AG09309 (cell line): Measurements from ENCODE around the gene SNX3.

Source experiments
- DNase-seq: peaks from one replicate; pipeline ENCODE4 v3.0.0-alpha.2; 2010; ENCODE audit warnings: low read depth
- H3K4me3 ChIP-seq: 2 replicates; pipeline ENCODE4 v1.5.1; 2011; ENCODE audit warnings: mild to moderate bottlenecking, low read depth, low read length, moderate library complexity; ENCODE audit not compliant: control insufficient read depth
- CTCF ChIP-seq: IDR thresholded peaks from 2 replicates; pipeline ENCODE4 v1.5.1; 2011; ENCODE audit warnings: mild to moderate bottlenecking, low read depth, low read length, inconsistent platforms; ENCODE audit not compliant: insufficient read depth, control insufficient read depth; ENCODE audit errors: missing control alignments

Gene SNX3

GRCh38 chr6:108169464-108170331, 91.1 kb downstream of the SNX3 start:
- TF ChIP-seq CTCF = no peak
- DNase-seq = no peak
- no peak overlapping the region for H3K4me3 ChIP-seq

GRCh38 chr6:108168501-108169463, 92.1 kb downstream of the SNX3 start:
- DNase-seq = no peak
- peak; percentile 31 for TF ChIP-seq CTCF
- no peak overlapping the region; the same call in 1 of the 2 replicates for H3K4me3 ChIP-seq

GRCh38 chr6:108168090-108168463, 92.8 kb downstream of the SNX3 start:
- DNase-seq = no peak
- TF ChIP-seq CTCF = no peak
- H3K4me3 ChIP-seq = no peak overlapping the region

GRCh38 chr6:108167449-108168089, 93.3 kb downstream of the SNX3 start:
- H3K4me3 ChIP-seq = no peak overlapping the region
- no peak for DNase-seq
- no peak for TF ChIP-seq CTCF

DNA sequence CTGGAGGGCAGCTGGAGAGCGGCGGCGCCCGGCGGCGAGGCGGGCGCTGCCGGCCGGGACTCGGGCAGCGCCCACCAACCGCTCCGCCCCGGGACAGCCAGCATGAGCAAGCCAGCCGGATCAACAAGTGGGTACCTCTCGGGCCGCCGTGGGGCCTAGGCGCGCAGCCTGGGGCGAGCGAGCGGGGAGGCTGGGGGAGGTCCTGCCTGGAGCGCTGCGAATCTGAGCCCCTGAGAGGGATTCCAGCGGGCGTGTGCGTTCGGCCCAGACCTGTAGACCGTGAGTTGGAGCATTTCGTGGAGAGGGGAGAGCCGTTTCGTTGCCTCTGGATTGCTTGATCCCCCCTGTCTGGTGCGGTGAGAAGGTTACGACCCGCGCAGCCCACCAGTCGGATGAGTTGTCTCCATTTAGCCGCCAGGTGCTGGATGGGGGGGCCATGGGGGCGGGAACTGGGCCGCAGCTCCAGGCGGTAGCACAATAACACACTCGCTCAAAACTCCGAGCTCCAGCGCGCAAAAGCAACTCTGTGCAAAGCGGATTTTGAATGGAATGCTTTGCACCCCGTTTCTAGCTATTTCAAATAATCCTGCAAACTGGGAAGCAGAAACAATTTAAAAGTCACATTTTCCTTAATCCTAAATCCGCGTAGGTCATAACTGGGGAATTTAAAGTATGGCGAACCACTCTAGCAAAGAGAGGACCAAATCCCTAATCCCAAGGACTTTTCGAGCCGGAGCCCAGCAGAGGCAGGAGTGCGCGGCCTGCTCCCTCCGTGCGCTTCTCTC, 94.0 kb downstream of the SNX3 start:
- TF ChIP-seq CTCF = no peak
- no peak overlapping the region for H3K4me3 ChIP-seq
- no peak for DNase-seq
